ENCODE data around the gene CDC37L1. TPM values are rescaled to one million over a fixed set of nuclear protein-coding genes. Genes with fewer than 3 reads are reported as not detected.

CDC37L1 gene
- total and polyA plus RNA-seq, 2 of the 8 experiments (the other 6 are each of a cell fraction or from before 2014, with no cell fraction given), result 4.6 to 23.8 TPM

DNA sequence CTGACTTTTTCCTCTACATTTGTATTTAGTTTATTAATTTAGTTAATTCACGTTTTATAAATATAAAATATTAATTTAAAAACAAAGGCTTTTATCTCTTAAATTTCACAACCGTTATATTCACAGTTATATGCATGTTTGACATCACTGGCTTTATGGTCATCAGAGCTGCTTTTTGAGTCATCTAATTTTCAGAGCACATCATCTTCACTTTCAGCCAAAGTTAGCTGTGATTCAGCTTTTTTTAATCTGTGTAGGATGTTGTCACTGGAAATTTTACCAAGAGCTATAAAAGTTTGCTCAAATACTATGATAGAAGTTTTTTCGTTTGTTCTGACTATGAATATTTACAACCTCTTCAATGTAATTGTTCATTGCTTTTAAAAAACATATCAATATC is 12.4 kb downstream of the CDC37L1 start:
- no peak for DNase-seq (ENCODE audit: low read depth in 1 of 2, low spot score in 2 of 2)
- no peak overlapping the region for H2BK120ac ChIP-seq (replicated peaks; ENCODE audit: low read depth, low read length)
- H4K8ac ChIP-seq (ENCODE audit: extremely low read depth, insufficient read depth, low read length), result no peak overlapping the region
- no peak overlapping the region for H2AFZ ChIP-seq (ENCODE audit: low read length)
- peaks cover 0 to 31% (median 4%) of the 10 kb centered on the region in 4 experiments; a peak in 2 of 8 replicates for H3K36me3 ChIP-seq (ENCODE audit: control insufficient read depth in 2 of 4, insufficient read depth in 4 of 4, low read length in 3 of 4)
- peaks cover 0 to 22% of the 10 kb centered on the region in 2 experiments; a peak in 2 of 4 replicates for H3K79me2 ChIP-seq (ENCODE audit: control insufficient read depth in 1 of 2, insufficient read depth in 2 of 2, low read length in 2 of 2)
- H3K4me3 ChIP-seq (ENCODE audit: extremely low read depth in 1 of 4, insufficient read depth in 2 of 4, low read depth in 3 of 4, low read length in 4 of 4), result no peak overlapping the region
- H4K91ac ChIP-seq (replicated peaks; ENCODE audit: insufficient read length, low read length), result no peak overlapping the region
- no peak overlapping the region for H3K23ac ChIP-seq (ENCODE audit: insufficient read length)
- H3K9me3 ChIP-seq (ENCODE audit: insufficient read depth in 2 of 2, low read depth in 1 of 2, low read length in 1 of 2), result no peaks in the 10 kb centered on the region
- H3K4me2 ChIP-seq (ENCODE audit: insufficient read depth in 1 of 2, low read depth in 2 of 2, low read length in 2 of 2), result no peak overlapping the region
- H3K56ac ChIP-seq (replicated peaks; ENCODE audit: insufficient read length, low read depth, low read length), result no peak overlapping the region
- no peak overlapping the region for H3K14ac ChIP-seq (ENCODE audit: insufficient read length)
- no peak overlapping the region for H2BK12ac ChIP-seq (ENCODE audit: low read depth, low read length)
- H2BK5ac ChIP-seq (ENCODE audit: low read depth, low read length), result no peak overlapping the region
- no peak overlapping the region for H2BK15ac ChIP-seq (ENCODE audit: low read length)
- no peaks in the 10 kb centered on the region for H3K4me1 ChIP-seq (replicated peaks in 1 of 4; ENCODE audit: control insufficient read depth in 3 of 4, insufficient read depth in 4 of 4, low read length in 3 of 4)
- ChIA-PET POLR2A (ENCODE audit: partially characterized antibody) (interaction anchor here (0.6 to 1.1 kb wide), 3 partner anchors 10 to 43 kb away, joined by 3 to 4 read pairs (median 3); no protein-coding TSS in a partner anchor), CTCF (ENCODE audit: partially characterized antibody) (interaction anchor here (0.6 to 0.7 kb wide), 2 partner anchors 9 to 67 kb away, joined by 3 to 4 read pairs; no protein-coding TSS in a partner anchor)
- no peaks in the 10 kb centered on the region for H3K27me3 ChIP-seq (replicated peaks in 1 of 4; ENCODE audit: control insufficient read depth in 3 of 4, extremely low read depth in 1 of 4, insufficient read depth in 3 of 4, low read length in 3 of 4)
- TF ChIP-seq CHD1 (IDR thresholded peaks at IDR 0.05; ENCODE audit: low read depth, low read length), result no peak
- TF ChIP-seq EGR1 (IDR thresholded peaks at IDR 0.05; ENCODE audit: borderline replicate concordance, low read depth, low read length), result no peak
- TF ChIP-seq, protein P1, sequence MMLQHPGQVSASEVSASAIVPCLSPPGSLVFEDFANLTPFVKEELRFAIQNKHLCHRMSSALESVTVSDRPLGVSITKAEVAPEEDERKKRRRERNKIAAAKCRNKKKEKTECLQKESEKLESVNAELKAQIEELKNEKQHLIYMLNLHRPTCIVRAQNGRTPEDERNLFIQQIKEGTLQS (IDR thresholded peaks at IDR 0.05; ENCODE audit: insufficient read depth, low read depth, low read length), result no peak
- TF ChIP-seq RAD21 (IDR thresholded peaks at IDR 0.05 in 1 of 2, conservative IDR thresholded peaks at IDR 0.05 in 1 of 2; ENCODE audit: low read depth in 2 of 2, low read length in 2 of 2), result no peak
- TF ChIP-seq TAF7 (optimal IDR thresholded peaks at IDR 0.05; ENCODE audit: borderline replicate concordance, low read depth, low read length), result no peak
- no peak for TF ChIP-seq RFX5 (IDR thresholded peaks at IDR 0.05; ENCODE audit: borderline replicate concordance, low read depth, low read length)
- no peak for TF ChIP-seq PHF8 (conservative IDR thresholded peaks at IDR 0.05; ENCODE audit: low read depth, low read length)
- no peak for TF ChIP-seq CREB1 (IDR thresholded peaks at IDR 0.05)
- TF ChIP-seq HDAC2 (IDR thresholded peaks at IDR 0.05; ENCODE audit: borderline replicate concordance in 1 of 2, low read depth in 2 of 2, low read length in 2 of 2), result no peak
- H4K20me1 ChIP-seq (replicated peaks in 1 of 2; ENCODE audit: control insufficient read depth in 1 of 2, insufficient read depth in 2 of 2, low read length in 2 of 2), result peaks cover 0 to 2% of the 10 kb centered on the region in 2 experiments
- H2AK5ac ChIP-seq (ENCODE audit: low read depth, low read length), result no peak overlapping the region
- WGBS, 2 experiments (ENCODE audit: extremely low coverage in 1 of 2, insufficient coverage in 1 of 2, insufficient read length in 1 of 2, insufficient replicate concordance in 2 of 2, low coverage in 1 of 2, low lambda C conversion rate in 2 of 2, missing lambda C conversion rate in 1 of 2), result 83% methylated on average over 3 of the region's 3 CpGs; no CpG with 5 or more reads in 1 of the 2 experiments
- no peak overlapping the region for H2BK20ac ChIP-seq (ENCODE audit: low read length)
- H3K18ac ChIP-seq (ENCODE audit: extremely low read depth, low read length), result no peak overlapping the region
- H3K27ac ChIP-seq (ENCODE audit: low read depth, low read length), result no peak overlapping the region
- H3K23me2 ChIP-seq (ENCODE audit: low read depth, low read length), result no peaks in the 10 kb centered on the region
- no peaks in the 10 kb centered on the region for H3K79me1 ChIP-seq (ENCODE audit: low read depth, low read length)
- no peak for FAIRE-seq
- no peak overlapping the region for H4K5ac ChIP-seq (ENCODE audit: insufficient read length, low read depth, low read length)
- H3K9ac ChIP-seq (replicated peaks in 1 of 4; ENCODE audit: extremely low read depth in 1 of 4, low read depth in 3 of 4, low read length in 3 of 4), result no peak overlapping the region
- H3K4ac ChIP-seq (replicated peaks; ENCODE audit: insufficient read length, low read depth, low read length), result no peak overlapping the region
